ENCODE results near the gene NEK5. TPM values are rescaled to one million over a fixed set of nuclear protein-coding genes. Genes with fewer than 3 reads are reported as not detected.

Gene NEK5
- total and polyA plus RNA-seq, 2 of the 8 experiments (the other 6 are each of a cell fraction or from before 2014, with no cell fraction given): 0.12 to 0.35 TPM

DNA sequence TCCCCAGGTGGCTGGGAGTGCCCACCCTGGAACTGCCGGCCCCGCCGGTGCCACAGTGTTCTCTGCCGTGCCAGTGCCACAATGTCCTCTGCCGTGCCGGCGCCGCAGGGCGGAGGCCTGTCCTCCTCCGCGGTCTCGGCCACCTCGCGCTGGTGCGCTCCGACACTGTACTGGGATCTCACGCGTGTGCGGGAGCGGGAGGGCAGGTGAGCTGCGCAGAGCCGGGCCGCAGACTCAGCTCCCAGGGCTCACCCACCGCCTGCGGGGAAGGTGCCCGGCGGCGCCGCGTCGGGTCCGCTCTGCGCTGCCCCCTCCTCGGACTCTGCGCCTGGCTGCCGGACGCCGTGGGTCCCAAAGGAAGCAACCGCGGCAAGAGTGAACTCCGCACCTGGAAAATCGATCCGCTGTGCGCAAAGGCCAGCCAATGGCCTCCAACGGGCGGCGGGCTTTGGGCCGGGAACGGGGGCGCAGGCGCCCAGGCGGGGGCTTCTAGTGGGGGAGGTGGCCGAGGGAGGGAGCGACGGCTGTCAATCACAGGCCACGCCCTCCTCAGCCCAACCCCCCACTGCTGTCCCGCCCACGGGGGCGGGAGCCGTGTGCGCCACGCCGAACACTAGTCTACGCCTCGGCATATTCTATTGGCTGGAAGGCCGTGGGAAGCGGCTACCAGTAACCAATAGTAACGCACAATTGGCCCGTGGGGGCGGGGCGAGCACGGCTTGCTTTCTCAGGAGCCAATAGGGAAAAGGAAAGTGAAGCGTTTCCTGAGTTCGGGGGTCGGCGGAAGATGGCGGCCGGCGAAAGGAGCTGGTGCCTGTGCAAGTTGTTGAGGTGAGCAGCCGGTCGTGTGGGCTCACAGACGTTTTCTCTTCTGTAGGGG lies 117.0 kb downstream of the NEK5 start, which contains the start of gene ALG11:
TSS of gene ALG11 (plus strand) at position 767 of the 880 bp plus-strand sequence. CDS start at position 788, 21 bp downstream.
- WGBS, 2 experiments (ENCODE audit: extremely low coverage in 1 of 2, insufficient coverage in 1 of 2, insufficient read length in 1 of 2, insufficient replicate concordance in 2 of 2, low coverage in 1 of 2, low lambda C conversion rate in 2 of 2, missing lambda C conversion rate in 1 of 2): 2% methylated on average over 70 of the region's 82 CpGs; no CpG with 5 or more reads in 1 of the 2 experiments
- H3K4me1 ChIP-seq (replicated peaks in 1 of 4; ENCODE audit: control insufficient read depth in 3 of 4, insufficient read depth in 4 of 4, low read length in 3 of 4): no peaks in the 10 kb centered on the region; a peak in 1 of 7 replicates
- H4K20me1 ChIP-seq (replicated peaks in 1 of 2; ENCODE audit: control insufficient read depth in 1 of 2, insufficient read depth in 2 of 2, low read length in 2 of 2): peaks cover 0 to 6% of the 10 kb centered on the region in 2 experiments
- no peak for FAIRE-seq
- DNase-seq (ENCODE audit: low read depth in 1 of 2, low spot score in 2 of 2): peak; percentile 97 to 100
- POLR2A ChIA-PET (ENCODE audit: partially characterized antibody): interaction anchor here (0.9 to 2.0 kb wide), 11 partner anchors 9 to 226 kb away, joined by 3 to 8 read pairs (median 5); no protein-coding TSS in a partner anchor
- peak within 1 kb of the TSS; percentile 83 for H3K4ac ChIP-seq (replicated peaks; ENCODE audit: insufficient read length, low read depth, low read length)
- peak within 1 kb of the TSS; percentile 78 for H2BK5ac ChIP-seq (ENCODE audit: low read depth, low read length)
- no peak within 1 kb of the TSS for H2AK5ac ChIP-seq (ENCODE audit: low read depth, low read length)
- H3K14ac ChIP-seq (ENCODE audit: insufficient read length): no peak within 1 kb of the TSS
- no peak within 1 kb of the TSS for H3K23ac ChIP-seq (ENCODE audit: insufficient read length)
- H2BK120ac ChIP-seq (replicated peaks; ENCODE audit: low read depth, low read length): peak within 1 kb of the TSS; percentile 87
- H3K23me2 ChIP-seq (ENCODE audit: low read depth, low read length): peaks cover 8% of the 10 kb centered on the region
- H2BK12ac ChIP-seq (ENCODE audit: low read depth, low read length): peak within 1 kb of the TSS; percentile 39; the same call in 1 of the 2 replicates
- CTCF ChIA-PET (ENCODE audit: partially characterized antibody): interaction anchor here (0.9 to 3.0 kb wide), 7 partner anchors 9 to 117 kb away, joined by 3 to 12 read pairs (median 3); partner anchors contain the start of genes NEK5 and UTP14C
- H4K91ac ChIP-seq (replicated peaks; ENCODE audit: insufficient read length, low read length): peak within 1 kb of the TSS; percentile 63
- peak within 1 kb of the TSS; percentile 98 for H2AFZ ChIP-seq (ENCODE audit: low read length)
- H3K18ac ChIP-seq (ENCODE audit: extremely low read depth, low read length): peak within 1 kb of the TSS; percentile 97
- peak within 1 kb of the TSS; percentile 80 to 98 (median 90) for H3K9ac ChIP-seq (replicated peaks in 1 of 4; ENCODE audit: extremely low read depth in 1 of 4, low read depth in 3 of 4, low read length in 3 of 4)
- H4K5ac ChIP-seq (ENCODE audit: insufficient read length, low read depth, low read length): peak within 1 kb of the TSS; percentile 48
- peak within 1 kb of the TSS; percentile 89 for H4K8ac ChIP-seq (ENCODE audit: extremely low read depth, insufficient read depth, low read length)
- H3K79me2 ChIP-seq (ENCODE audit: control insufficient read depth in 1 of 2, insufficient read depth in 2 of 2, low read length in 2 of 2): peaks cover 0 to 47% of the 10 kb centered on the region in 2 experiments; a peak in 2 of 4 replicates
- H3K27ac ChIP-seq (ENCODE audit: low read depth, low read length): peak within 1 kb of the TSS; percentile 79; the same call in 1 of the 2 replicates
- peak within 1 kb of the TSS; percentile 59 for H3K56ac ChIP-seq (replicated peaks; ENCODE audit: insufficient read length, low read depth, low read length)
- H3K9me3 ChIP-seq (ENCODE audit: insufficient read depth in 2 of 2, low read depth in 1 of 2, low read length in 1 of 2): no peaks in the 10 kb centered on the region; a peak in 1 of 4 replicates
- H3K4me2 ChIP-seq (ENCODE audit: insufficient read depth in 1 of 2, low read depth in 2 of 2, low read length in 2 of 2): peak within 1 kb of the TSS; percentile 92 to 94
- H3K27me3 ChIP-seq (replicated peaks in 1 of 4; ENCODE audit: control insufficient read depth in 3 of 4, extremely low read depth in 1 of 4, insufficient read depth in 3 of 4, low read length in 3 of 4): peaks cover 2 to 21% (median 13%) of the 10 kb centered on the region in 4 experiments
- no peaks in the 10 kb centered on the region; the same call in 1 of the 2 replicates for H3K79me1 ChIP-seq (ENCODE audit: low read depth, low read length)
- peaks cover 0 to 5% (median 0%) of the 10 kb centered on the region in 4 experiments; a peak in 2 of 8 replicates for H3K36me3 ChIP-seq (ENCODE audit: control insufficient read depth in 2 of 4, insufficient read depth in 4 of 4, low read length in 3 of 4)
- H2BK20ac ChIP-seq (ENCODE audit: low read length): no peak within 1 kb of the TSS
- no peak within 1 kb of the TSS for H2BK15ac ChIP-seq (ENCODE audit: low read length)
- H3K4me3 ChIP-seq (ENCODE audit: extremely low read depth in 1 of 4, insufficient read depth in 2 of 4, low read depth in 3 of 4, low read length in 4 of 4): peak within 1 kb of the TSS; percentile 89 to 98 (median 94)
- TF ChIP-seq EZH2 (IDR thresholded peaks at IDR 0.05; ENCODE audit: low read depth, low read length, severe bottlenecking) (no peak), GABPA (IDR thresholded peaks at IDR 0.05; ENCODE audit: borderline replicate concordance, insufficient read depth, low read length) (no peak), CEBPB (IDR thresholded peaks at IDR 0.05; ENCODE audit: low read depth, low read length) (no peak), JUND (IDR thresholded peaks at IDR 0.05; ENCODE audit: low read length) (no peak), GTF2F1 (IDR thresholded peaks at IDR 0.05; ENCODE audit: borderline replicate concordance, low read depth, low read length) (no peak), TBP (IDR thresholded peaks at IDR 0.05; ENCODE audit: low read depth, low read length) (peak; percentile 83), TCF12 (IDR thresholded peaks at IDR 0.05; ENCODE audit: low read depth, low read length) (no peak), KDM4A (IDR thresholded peaks at IDR 0.05; ENCODE audit: low read depth, low read length, severe bottlenecking) (peak; percentile 100), PHF8 (conservative IDR thresholded peaks at IDR 0.05; ENCODE audit: low read depth, low read length) (peak; percentile 56), RBBP5 (IDR thresholded peaks at IDR 0.05; ENCODE audit: borderline replicate concordance, low read depth, low read length) (no peak), HDAC6 (IDR thresholded peaks at IDR 0.05; ENCODE audit: low read depth, low read length) (no peak)

All from H1 (cell line).